HepG2 (cell line): ENCODE data around the gene SOX12. TPM values are rescaled to one million over a fixed set of nuclear protein-coding genes. Genes with fewer than 3 reads are reported as not detected.
A peak's percentile ranks its signal among the peaks of the same experiment; 100 is the strongest.

Experiments
- AKAP8 ChIP-seq: sonication (generic); formaldehyde crosslinking; IDR thresholded peaks from 2 replicates; pipeline ENCODE4 v1.5.1; 2020; ENCODE audit warnings: mild to moderate bottlenecking, missing genetic modification reagents
- ARID4A ChIP-seq: sonication (generic); formaldehyde crosslinking; IDR thresholded peaks from 2 replicates; pipeline ENCODE4 v1.5.0; 2020; ENCODE audit warnings: mild to moderate bottlenecking, missing genetic modification reagents, borderline replicate concordance
- BHLHE40 ChIP-seq: IDR thresholded peaks from 2 replicates; pipeline ENCODE4 v1.6.1; 2011; ENCODE audit warnings: low read length, improper control_type of control experiment
- CCAR2 ChIP-seq: fragments of 200-400 bp; formaldehyde crosslinking; optimal IDR thresholded peaks from 2 replicates; pipeline ENCODE3; 2018; ENCODE audit warnings: low read depth, mild to moderate bottlenecking, low read length, moderate library complexity
- DZIP1 ChIP-seq: sonication (generic); formaldehyde crosslinking; IDR thresholded peaks from 2 replicates; pipeline ENCODE4 v1.5.0; 2020; ENCODE audit warnings: mild to moderate bottlenecking, missing genetic modification reagents
- ESRRA ChIP-seq: sonication (generic); formaldehyde crosslinking; IDR thresholded peaks from 2 replicates; pipeline ENCODE4 v1.5.1; 2020; ENCODE audit warnings: mild to moderate bottlenecking, low read depth, missing genetic modification reagents
- HNRNPLL ChIP-seq: fragments of 200-400 bp; formaldehyde crosslinking; IDR thresholded peaks from 2 replicates; pipeline ENCODE4 v1.6.1; 2017; ENCODE audit warnings: mild to moderate bottlenecking, low read depth, low read length; ENCODE audit not compliant: poor library complexity, severe bottlenecking
- KAT7 ChIP-seq: IDR thresholded peaks from 2 replicates; pipeline ENCODE4 v1.6.1; 2018; ENCODE audit warnings: borderline replicate concordance, missing compliant biosample characterization
- MTF1 ChIP-seq: sonication (generic); formaldehyde crosslinking; IDR thresholded peaks from 2 replicates; pipeline ENCODE4 v1.5.0; 2020; ENCODE audit warnings: missing genetic modification reagents
- RELA ChIP-seq: sonication (generic); formaldehyde crosslinking; IDR thresholded peaks from 2 replicates; pipeline ENCODE4 v1.4.0; 2020; ENCODE audit warnings: missing genetic modification reagents
- RFXAP ChIP-seq: sonication (generic); formaldehyde crosslinking; IDR thresholded peaks from 2 replicates; pipeline ENCODE4 v1.4.0; 2020; ENCODE audit warnings: missing genetic modification reagents, borderline replicate concordance
- SATB2 ChIP-seq: sonication (generic); formaldehyde crosslinking; IDR thresholded peaks from 2 replicates; pipeline ENCODE4 v1.5.0; 2020; ENCODE audit warnings: missing genetic modification reagents
- SIN3A ChIP-seq: IDR thresholded peaks from 2 replicates; pipeline ENCODE4 v1.6.1; 2011; ENCODE audit warnings: low read depth, mild to moderate bottlenecking, control low read depth, low read length, borderline replicate concordance
- TCF7 ChIP-seq: sonication (generic); IDR thresholded peaks from 2 replicates; pipeline ENCODE4 v1.6.1; 2016; ENCODE audit warnings: antibody characterized with exemption, low read depth
- TOPORS ChIP-seq: sonication (generic); formaldehyde crosslinking; IDR thresholded peaks from 2 replicates; pipeline ENCODE4 v1.8.0; 2023; ENCODE audit warnings: mild to moderate bottlenecking, missing genetic modification reagents
- ZIK1 ChIP-seq: sonication (generic); formaldehyde crosslinking; IDR thresholded peaks from 2 replicates; pipeline ENCODE4 v1.5.0; 2020; ENCODE audit warnings: mild to moderate bottlenecking, low read depth, missing genetic modification reagents, borderline replicate concordance
- ZNF160 ChIP-seq: sonication (generic); formaldehyde crosslinking; IDR thresholded peaks from 2 replicates; pipeline ENCODE4 v1.8.0; 2022; ENCODE audit warnings: mild to moderate bottlenecking, inconsistent platforms, missing genetic modification reagents
- ZNF296 ChIP-seq: sonication (generic); formaldehyde crosslinking; conservative IDR thresholded peaks from 2 replicates; pipeline ENCODE4 v1.5.0; 2020; ENCODE audit warnings: mild to moderate bottlenecking, missing genetic modification reagents
- ZNF44 ChIP-seq: sonication (generic); formaldehyde crosslinking; IDR thresholded peaks from 2 replicates; pipeline ENCODE4 v1.5.1; 2020; ENCODE audit warnings: mild to moderate bottlenecking, missing genetic modification reagents
- ZNF441 ChIP-seq: sonication (generic); formaldehyde crosslinking; IDR thresholded peaks from 2 replicates; pipeline ENCODE4 v1.7.0; 2021; ENCODE audit warnings: missing genetic modification reagents, borderline replicate concordance
- polyA plus RNA-seq, 8 experiments: library from polyadenylated mRNA; depleted of rRNA in 3 of 8; stranded (reverse) in 7 of 8; unstranded in 1 of 8; fragments of >200 nt; fragmentation: Illumina TruSeq in 4 of 8; extraction: Trizol in 4 of 8; gene quantifications; 2 replicates each; pipeline versions ENCODE4 v1.2.1 to v1.2.3, GENCODE V29; 2011 to 2016; ENCODE audit warnings: low read depth in 4 of 8, missing spikeins in 1 of 8, mixed read lengths in 1 of 8; ENCODE audit not compliant: insufficient read depth in 1 of 8
- total RNA-seq, 5 experiments: library from RNA; depleted of rRNA; stranded (reverse); fragments of >200 nt; fragmentation: Illumina TruSeq; extraction: Trizol; gene quantifications; 2 replicates each; pipeline ENCODE4 v1.2.3, GENCODE V29; 2016; ENCODE audit warnings: low read depth in 1 of 5
- TF ChIP-seq, protein P1 (sequence below): IDR thresholded peaks from 2 replicates; pipeline ENCODE4 v1.6.1; 2016; ENCODE audit warnings: missing compliant biosample characterization, missing genetic modification reagents, borderline replicate concordance

SOX12 gene
- total and polyA plus RNA-seq, 2 of the 13 experiments (the other 11 are each of a cell fraction or from before 2014, with no cell fraction given): 10.0 to 18.7 TPM

DNA sequence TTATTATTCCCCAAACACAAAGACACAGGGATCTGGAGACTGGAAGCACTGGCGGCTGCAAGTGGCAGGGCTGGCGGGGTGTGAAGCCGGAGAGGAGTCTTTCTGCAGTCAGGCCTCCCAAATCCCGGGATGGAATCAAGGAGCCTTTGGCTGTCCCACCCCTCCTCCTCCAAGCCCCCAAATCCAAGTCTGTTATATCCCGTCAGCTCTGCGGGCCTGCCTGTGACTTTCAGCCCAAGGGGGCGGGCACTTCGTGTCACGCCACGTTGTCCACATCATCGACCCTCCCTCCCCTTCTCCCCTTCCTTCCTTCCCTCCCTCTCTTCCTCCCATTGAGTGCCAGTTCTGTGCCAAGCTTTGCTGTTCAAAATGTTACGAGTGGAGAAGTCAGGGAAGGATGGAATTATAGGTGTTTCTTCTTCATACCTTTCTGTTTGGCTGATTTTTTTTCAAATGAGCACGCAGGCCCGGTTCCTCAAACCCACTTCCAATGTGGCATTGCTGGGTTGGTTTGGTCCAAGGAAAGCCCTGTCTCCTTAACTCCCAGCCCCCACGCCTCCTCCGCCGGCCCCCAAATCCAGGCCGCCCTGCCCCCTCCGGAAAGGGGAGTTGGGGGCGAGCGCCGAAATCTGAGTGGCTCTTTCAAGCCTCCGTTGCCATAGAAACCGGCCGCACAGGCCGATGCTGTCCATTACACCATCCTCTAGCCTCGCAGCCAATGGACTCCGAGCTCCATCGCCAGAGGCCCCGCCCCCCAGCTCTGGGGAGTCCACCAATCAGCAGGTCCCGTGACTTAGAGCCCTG is 15.3 kb upstream of the SOX12 start (continued):
- peak; percentile 84; the same call in 1 of the 2 replicates for TF ChIP-seq ARID4A
- TF ChIP-seq BHLHE40: 0 out of 2 replicates have a peak, but pooled peaks have one; percentile 8
- TF ChIP-seq SIN3A: peak; percentile 7; the same call in 1 of the 2 replicates
- TF ChIP-seq, protein P1, sequence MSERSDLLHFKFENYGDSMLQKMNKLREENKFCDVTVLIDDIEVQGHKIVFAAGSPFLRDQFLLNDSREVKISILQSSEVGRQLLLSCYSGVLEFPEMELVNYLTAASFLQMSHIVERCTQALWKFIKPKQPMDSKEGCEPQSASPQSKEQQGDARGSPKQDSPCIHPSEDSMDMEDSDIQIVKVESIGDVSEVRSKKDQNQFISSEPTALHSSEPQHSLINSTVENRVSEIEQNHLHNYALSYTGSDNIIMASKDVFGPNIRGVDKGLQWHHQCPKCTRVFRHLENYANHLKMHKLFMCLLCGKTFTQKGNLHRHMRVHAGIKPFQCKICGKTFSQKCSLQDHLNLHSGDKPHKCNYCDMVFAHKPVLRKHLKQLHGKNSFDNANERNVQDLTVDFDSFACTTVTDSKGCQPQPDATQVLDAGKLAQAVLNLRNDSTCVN (CRISPR knock-in tag): peak; percentile 64; the same call in 1 of the 2 replicates
- peak; percentile 16 for TF ChIP-seq HNRNPLL
- TF ChIP-seq ZNF160 (CRISPR knock-in tag): peak; percentile 73; the same call in 1 of the 2 replicates
- TF ChIP-seq ZNF441 (CRISPR knock-in tag): 0 out of 2 replicates have a peak, but pooled peaks have one; percentile 49
- TF ChIP-seq RFXAP: peak; percentile 45; the same call in 1 of the 2 replicates
- 0 out of 2 replicates have a peak, but pooled peaks have one; percentile 78 for TF ChIP-seq DZIP1
- no peak; the same call in 1 of the 2 replicates for TF ChIP-seq ZNF44
- TF ChIP-seq MTF1 (CRISPR knock-in tag): no peak
- TF ChIP-seq KAT7 (CRISPR knock-in tag): no peak; the same call in none of the 2 replicates
- TF ChIP-seq TCF7: no peak
- TF ChIP-seq RELA: peak; percentile 74; the same call in 1 of the 2 replicates
- TF ChIP-seq SATB2 (CRISPR knock-in tag): no peak
- peak; percentile 70 for TF ChIP-seq ZIK1
- TF ChIP-seq AKAP8: 0 out of 2 replicates have a peak, but pooled peaks have one; percentile 10
- TF ChIP-seq TOPORS (CRISPR knock-in tag): peak; percentile 21
- TF ChIP-seq CCAR2: peak; percentile 58
- TF ChIP-seq ZNF296 (CRISPR knock-in tag): no peak
- peak; percentile 78; the same call in 1 of the 2 replicates for TF ChIP-seq ESRRA (CRISPR knock-in tag)
